Measurements from ENCODE around the gene BEST2. TPM values are rescaled to one million over a fixed set of nuclear protein-coding genes. Genes with fewer than 3 reads are reported as not detected.

Gene BEST2
- total RNA-seq, 1 donor = not detected

DNA sequence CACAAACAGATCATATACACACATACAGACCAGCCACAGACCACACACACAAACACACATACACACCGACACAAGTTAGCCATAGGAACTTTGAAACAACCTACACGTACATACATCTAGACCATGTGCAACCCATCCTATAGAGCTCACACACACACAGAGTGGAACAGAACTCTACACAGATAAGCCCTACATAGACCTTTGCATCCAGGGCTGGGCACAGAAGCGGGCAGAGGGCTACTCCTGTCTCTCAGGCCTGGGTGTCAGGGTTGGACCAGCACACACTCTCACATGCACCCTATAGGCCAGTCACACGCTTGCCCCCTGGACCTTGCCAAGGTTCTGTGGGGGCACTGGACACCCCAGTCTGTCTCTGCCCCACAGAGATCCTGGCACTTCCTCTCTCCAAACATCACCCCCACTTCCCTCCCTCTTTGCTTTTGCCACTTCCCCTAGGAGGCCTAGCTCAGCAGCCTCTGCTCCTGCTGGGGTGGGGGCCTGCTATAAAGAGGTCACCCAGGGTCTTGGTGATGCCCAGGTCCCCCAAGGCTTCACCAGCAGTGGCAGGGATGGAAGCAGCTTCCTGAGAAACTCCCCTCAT, 33.9 kb downstream of the BEST2 start:
- no peaks in the 10 kb centered on the region for H3K36me3 ChIP-seq (ENCODE audit: insufficient read depth, low read length)
- peak; percentile 76 for DNase-seq (ENCODE audit: insufficient read length, low spot score, missing footprints)
- H3K4me1 ChIP-seq (ENCODE audit: insufficient read depth, low read length) = peaks cover 35% of the 10 kb centered on the region
- H4K20me1 ChIP-seq (ENCODE audit: insufficient read depth, low read length) = no peaks in the 10 kb centered on the region
- H3K4me2 ChIP-seq (ENCODE audit: insufficient read depth, low read length) = no peak overlapping the region
- no peaks in the 10 kb centered on the region for H3K79me2 ChIP-seq (ENCODE audit: insufficient read depth, low read length)
- TF ChIP-seq, protein P1, sequence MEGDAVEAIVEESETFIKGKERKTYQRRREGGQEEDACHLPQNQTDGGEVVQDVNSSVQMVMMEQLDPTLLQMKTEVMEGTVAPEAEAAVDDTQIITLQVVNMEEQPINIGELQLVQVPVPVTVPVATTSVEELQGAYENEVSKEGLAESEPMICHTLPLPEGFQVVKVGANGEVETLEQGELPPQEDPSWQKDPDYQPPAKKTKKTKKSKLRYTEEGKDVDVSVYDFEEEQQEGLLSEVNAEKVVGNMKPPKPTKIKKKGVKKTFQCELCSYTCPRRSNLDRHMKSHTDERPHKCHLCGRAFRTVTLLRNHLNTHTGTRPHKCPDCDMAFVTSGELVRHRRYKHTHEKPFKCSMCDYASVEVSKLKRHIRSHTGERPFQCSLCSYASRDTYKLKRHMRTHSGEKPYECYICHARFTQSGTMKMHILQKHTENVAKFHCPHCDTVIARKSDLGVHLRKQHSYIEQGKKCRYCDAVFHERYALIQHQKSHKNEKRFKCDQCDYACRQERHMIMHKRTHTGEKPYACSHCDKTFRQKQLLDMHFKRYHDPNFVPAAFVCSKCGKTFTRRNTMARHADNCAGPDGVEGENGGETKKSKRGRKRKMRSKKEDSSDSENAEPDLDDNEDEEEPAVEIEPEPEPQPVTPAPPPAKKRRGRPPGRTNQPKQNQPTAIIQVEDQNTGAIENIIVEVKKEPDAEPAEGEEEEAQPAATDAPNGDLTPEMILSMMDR (IDR thresholded peaks at IDR 0.05; ENCODE audit: extremely low read depth, low read depth, low read length) = no peak
- peak overlapping the region; percentile 83 for H2AFZ ChIP-seq (ENCODE audit: low read length)
- no peaks in the 10 kb centered on the region for H3K27me3 ChIP-seq (ENCODE audit: insufficient read depth, low read length)
- no peak overlapping the region for H3K4me3 ChIP-seq (ENCODE audit: insufficient read depth, low read length)
- H3K27ac ChIP-seq (ENCODE audit: low read depth, low read length) = peak overlapping the region; percentile 86
- H3K9me3 ChIP-seq (ENCODE audit: low read depth, low read length) = no peaks in the 10 kb centered on the region

DNA sequence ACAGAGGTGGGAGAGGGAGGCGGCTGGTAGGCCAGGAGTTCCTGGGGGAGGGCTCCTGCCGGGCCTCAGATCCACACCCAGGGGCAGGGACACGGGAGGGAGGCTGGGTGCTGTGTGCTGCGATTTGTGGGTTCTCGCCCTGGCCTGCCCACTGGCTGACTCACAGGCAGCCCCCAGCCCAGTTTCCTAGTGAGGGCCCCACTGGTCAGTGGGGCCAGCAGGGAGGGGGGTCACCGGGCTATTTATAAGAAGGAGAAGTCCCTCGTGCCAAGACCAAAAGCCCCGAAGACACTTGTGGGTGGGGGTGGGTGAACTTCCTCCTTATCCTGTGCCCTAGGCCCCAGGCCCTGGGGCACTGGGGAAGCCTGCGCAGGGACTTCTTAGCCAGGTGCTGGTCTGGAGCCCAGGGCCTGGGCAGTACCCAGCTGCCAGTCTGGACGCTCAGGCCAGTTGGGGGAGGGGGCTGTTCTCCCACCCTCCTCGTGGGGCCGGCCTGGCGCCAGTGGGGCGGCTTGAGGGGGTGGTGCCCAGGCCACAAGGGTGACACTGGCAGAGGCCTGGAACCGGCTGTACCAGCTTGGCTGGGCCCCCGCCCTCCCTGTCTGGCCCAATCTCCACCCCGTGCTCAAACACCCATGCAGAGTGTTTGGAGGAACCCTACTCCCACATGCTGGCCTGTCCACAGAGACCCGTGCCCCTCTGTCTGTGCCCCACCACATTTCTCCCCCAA, 34.7 kb downstream of the BEST2 start:
- H3K36me3 ChIP-seq (ENCODE audit: insufficient read depth, low read length) = no peaks in the 10 kb centered on the region
- peaks cover 41% of the 10 kb centered on the region for H3K4me1 ChIP-seq (ENCODE audit: insufficient read depth, low read length)
- H3K4me3 ChIP-seq (ENCODE audit: insufficient read depth, low read length) = no peak overlapping the region
- H3K9me3 ChIP-seq (ENCODE audit: low read depth, low read length) = no peaks in the 10 kb centered on the region
- no peaks in the 10 kb centered on the region for H3K27me3 ChIP-seq (ENCODE audit: insufficient read depth, low read length)
- H3K27ac ChIP-seq (ENCODE audit: low read depth, low read length) = peak overlapping the region; percentile 86
- peak; percentile 84 for DNase-seq (ENCODE audit: insufficient read length, low spot score, missing footprints)
- no peak overlapping the region for H3K4me2 ChIP-seq (ENCODE audit: insufficient read depth, low read length)
- H3K79me2 ChIP-seq (ENCODE audit: insufficient read depth, low read length) = peaks cover 2% of the 10 kb centered on the region
- TF ChIP-seq, protein P1 (IDR thresholded peaks at IDR 0.05; ENCODE audit: extremely low read depth, low read depth, low read length) = no peak
- H4K20me1 ChIP-seq (ENCODE audit: insufficient read depth, low read length) = no peaks in the 10 kb centered on the region
- peak overlapping the region; percentile 83 for H2AFZ ChIP-seq (ENCODE audit: low read length)

- Histone ChIP-seq H3K4me2 (ENCODE audit: insufficient read depth, low read length) (no peak overlapping the region), H2AFZ (ENCODE audit: low read length) (no peak overlapping the region), H3K27me3 (ENCODE audit: insufficient read depth, low read length) (no peaks in the 10 kb centered on the region), H3K4me3 (ENCODE audit: insufficient read depth, low read length) (no peak overlapping the region), H3K36me3 (ENCODE audit: insufficient read depth, low read length) (no peaks in the 10 kb centered on the region), H3K4me1 (ENCODE audit: insufficient read depth, low read length) (peaks cover 41% of the 10 kb centered on the region), H3K27ac (ENCODE audit: low read depth, low read length) (peak overlapping the region; percentile 11), H3K9me3 (ENCODE audit: low read depth, low read length) (no peaks in the 10 kb centered on the region), H3K79me2 (ENCODE audit: insufficient read depth, low read length) (peaks cover 7% of the 10 kb centered on the region), H4K20me1 (ENCODE audit: insufficient read depth, low read length) (peaks cover 4% of the 10 kb centered on the region)
- TF ChIP-seq, protein P1 (IDR thresholded peaks at IDR 0.05; ENCODE audit: extremely low read depth, low read depth, low read length) = no peak
- DNase-seq (ENCODE audit: insufficient read length, low spot score, missing footprints) = peak; percentile 67
Observed at GRCh38 chr19:12786952-12787351, 35.4 kb downstream of the BEST2 start.

DNA sequence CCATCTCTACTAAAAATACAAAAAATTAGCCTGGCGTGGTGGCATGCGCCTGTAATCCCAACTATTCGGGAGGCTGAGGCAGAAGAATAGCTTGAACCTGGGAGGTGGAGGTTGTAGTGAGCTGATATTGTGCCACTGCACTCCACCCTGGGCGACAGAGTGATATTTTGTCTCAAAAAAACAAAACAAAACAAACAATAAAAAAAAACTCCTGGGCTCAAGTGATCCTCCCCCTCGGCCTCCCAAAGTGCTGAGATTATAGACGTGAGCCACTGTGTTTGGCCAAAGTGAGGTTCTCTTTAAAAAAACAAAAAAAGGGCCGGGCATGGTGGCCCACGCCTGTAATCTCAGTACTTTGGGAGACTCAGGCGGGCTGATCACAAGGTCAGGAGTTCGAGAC, 35.9 kb downstream of the BEST2 start:
- H3K79me2 ChIP-seq (ENCODE audit: insufficient read depth, low read length) = peaks cover 12% of the 10 kb centered on the region
- TF ChIP-seq, protein P1 (IDR thresholded peaks at IDR 0.05; ENCODE audit: extremely low read depth, low read depth, low read length) = no peak
- no peak overlapping the region for H3K4me2 ChIP-seq (ENCODE audit: insufficient read depth, low read length)
- peaks cover 37% of the 10 kb centered on the region for H3K4me1 ChIP-seq (ENCODE audit: insufficient read depth, low read length)
- H3K4me3 ChIP-seq (ENCODE audit: insufficient read depth, low read length) = no peak overlapping the region
- H4K20me1 ChIP-seq (ENCODE audit: insufficient read depth, low read length) = peaks cover 9% of the 10 kb centered on the region
- no peak overlapping the region for H3K27ac ChIP-seq (ENCODE audit: low read depth, low read length)
- H3K9me3 ChIP-seq (ENCODE audit: low read depth, low read length) = no peaks in the 10 kb centered on the region
- DNase-seq (ENCODE audit: insufficient read length, low spot score, missing footprints) = no peak
- H3K27me3 ChIP-seq (ENCODE audit: insufficient read depth, low read length) = no peaks in the 10 kb centered on the region
- no peak overlapping the region for H2AFZ ChIP-seq (ENCODE audit: low read length)
- no peaks in the 10 kb centered on the region for H3K36me3 ChIP-seq (ENCODE audit: insufficient read depth, low read length)
